Measurements from ENCODE around the gene COL9A3.

The COL9A3 gene

DNA sequence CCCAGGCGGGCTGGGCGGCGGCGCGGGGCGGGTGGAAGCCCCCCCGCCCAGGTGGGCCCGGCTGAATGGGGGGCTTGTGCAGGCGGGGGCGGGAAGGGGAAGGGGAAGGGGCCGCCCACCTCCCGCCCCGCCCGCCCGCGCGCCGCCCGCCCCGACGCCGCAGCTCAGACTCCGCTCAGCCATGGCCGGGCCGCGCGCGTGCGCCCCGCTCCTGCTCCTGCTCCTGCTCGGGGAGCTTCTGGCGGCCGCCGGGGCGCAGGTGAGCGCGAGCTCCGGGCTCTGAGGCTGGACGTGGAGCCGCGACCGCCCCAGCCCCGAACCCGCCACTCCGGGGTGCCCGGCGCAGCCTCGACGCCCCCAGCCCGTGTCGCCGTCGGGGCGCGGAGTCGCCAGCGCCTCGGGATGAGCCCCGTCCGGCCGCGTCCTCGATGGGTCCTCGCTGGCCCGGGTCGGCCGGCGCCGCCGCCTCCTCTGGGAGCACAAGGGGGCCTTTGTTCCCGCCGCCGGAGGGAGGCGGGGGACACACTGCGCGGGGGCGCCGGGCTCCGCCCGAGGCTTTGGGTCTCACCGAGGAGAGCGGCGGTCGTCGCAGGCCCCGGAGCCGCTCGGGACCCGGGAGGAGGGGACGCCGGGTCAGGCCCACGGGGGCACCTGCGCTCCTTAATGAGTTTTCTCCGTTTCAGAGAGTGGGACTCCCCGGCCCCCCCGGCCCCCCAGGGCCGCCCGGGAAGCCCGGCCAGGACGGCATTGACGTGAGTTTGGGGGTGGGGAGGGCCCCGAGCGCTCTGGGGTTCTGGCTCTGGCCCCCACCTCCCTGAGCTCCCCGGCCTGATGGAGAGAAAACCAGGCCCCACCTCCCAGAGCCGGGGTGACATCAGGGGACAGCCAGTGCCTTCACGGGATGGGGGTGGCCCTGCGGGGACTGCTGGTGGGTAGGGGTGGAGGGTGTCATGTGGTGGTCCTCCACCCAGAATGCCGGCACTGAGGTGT, at the start of gene COL9A3:
Gene COL9A3 (plus strand): TSS at position 167 of the 990 bp plus-strand sequence. CDS start 15 bp downstream, at position 182.
- peak in 46 of 56 donors; percentile 16 to 80 (median 57) for DNase-seq

DNA sequence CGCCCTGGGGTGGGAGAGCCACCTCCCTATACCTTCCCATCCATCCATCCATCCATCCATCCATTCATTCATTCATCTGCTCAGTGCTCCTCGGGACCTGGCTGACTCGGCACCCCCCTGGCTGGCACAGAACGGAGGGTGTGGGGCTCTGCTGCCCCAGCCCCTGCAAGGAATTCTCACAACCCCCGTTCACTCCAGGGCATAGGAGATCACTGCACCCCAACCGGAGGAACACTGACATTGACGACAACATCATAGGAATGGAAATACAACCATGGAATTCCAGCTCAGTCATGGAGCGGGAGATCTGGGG, 48.7 kb upstream of the COL9A3 start:
- DNase-seq: no peak

DNA sequence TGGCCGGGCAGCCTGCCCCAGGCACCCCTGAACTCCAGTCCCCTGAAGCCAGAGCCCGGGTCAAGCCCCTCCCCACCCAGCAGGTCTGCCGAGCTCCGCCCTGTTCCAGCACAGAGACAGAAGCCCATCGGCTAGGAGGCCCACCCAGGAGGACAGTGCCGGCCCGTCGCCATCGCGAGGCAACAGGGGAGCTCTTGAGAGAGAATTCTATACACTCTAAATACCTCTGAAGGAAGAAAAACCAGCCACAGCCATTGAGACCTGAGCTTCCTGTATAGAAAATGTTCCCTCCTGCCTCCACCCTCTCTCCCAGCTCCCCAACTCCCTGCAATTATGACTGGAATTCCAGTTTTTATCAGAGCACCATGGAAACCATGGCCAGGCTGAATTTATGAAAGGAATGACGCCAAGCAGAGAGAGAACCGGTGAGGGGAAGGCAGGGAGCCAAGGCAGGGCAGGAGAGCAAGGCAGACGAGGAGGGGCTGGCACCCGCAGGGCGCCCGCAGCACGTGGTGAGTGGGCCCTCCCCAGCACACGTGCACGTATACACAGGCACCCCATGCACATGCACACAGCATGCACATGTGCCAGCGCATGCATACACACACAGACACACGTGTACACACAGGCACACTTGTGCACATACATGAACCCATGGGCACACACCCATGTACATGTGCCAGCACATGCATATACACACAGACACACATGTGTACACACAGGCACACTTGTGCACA, 48.1 kb upstream of the COL9A3 start:
- peak in 13 of 56 donors; percentile 11 to 66 (median 37) for DNase-seq

DNA sequence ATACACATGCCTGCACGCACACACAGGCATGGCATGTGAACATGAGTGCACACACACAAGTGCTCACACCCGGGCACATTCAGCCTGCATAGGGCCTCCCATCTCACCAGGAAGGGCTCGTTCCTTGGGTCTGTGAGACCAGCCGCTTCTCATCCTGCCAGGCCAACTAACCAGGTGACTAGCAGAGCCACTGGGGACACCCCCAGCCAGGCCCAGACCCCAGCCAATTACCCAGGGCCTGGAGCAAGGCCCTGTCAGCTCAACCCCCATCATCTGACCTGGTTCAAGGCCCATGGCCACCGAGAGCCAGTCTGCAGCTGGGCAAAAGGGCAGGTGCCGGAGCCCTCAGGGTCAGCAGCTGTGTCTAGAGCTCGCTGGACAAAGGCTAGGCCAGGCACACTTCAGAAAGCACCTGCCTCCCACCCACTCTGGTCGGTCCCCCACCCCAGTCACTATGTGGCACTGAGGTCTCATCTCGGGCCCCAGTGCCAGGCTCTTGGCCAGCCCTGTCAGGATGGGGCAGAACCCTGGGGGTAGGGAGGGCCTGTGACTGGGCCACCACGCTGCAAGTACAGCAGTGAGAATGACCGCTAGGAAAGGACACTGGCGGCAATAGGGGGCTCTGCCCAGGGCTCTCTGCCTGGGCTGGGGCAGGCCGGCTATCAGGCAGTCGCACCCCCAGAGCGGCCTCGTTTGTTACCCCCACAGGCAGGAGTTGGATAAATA, 47.3 kb upstream of the COL9A3 start:
- no peak for DNase-seq

DNA sequence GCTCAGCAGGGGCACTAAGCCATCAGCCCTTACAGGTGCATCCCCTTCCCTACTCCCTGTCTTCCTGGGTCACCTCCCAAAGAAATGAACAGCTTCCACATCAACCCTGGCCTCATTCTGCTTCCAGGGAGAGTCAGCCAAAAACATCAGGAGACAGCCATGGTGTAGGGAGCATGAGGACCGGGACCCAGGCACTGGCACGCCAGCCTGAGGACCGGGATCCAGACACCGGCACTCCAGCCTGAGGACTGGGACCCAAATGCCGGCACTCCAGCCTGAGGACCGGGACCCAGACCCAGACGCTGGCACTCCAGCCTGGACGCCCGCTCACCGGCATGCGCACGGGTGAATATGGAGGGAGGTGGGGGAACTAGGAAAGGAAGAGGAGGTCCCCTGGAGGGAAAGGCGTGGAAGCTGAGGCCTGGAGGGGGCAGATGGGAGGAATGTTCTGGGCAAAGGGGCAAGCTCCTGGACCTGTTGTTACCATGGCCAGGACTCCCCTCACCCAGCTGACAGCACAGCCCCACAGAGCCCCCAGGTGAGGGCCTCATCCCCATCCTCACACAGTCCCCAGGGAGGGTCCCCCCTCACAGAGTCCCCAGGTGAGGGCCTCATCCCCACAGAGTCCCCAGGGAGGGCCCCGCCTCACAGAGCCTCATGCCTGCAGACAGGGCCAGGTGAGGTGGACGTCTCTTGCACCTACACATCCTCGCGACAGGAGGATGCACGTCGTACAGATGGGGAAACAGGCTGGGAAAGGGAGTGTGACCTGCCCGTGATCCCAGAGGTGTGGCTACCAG, 46.5 kb upstream of the COL9A3 start:
- no peak for DNase-seq

DNA sequence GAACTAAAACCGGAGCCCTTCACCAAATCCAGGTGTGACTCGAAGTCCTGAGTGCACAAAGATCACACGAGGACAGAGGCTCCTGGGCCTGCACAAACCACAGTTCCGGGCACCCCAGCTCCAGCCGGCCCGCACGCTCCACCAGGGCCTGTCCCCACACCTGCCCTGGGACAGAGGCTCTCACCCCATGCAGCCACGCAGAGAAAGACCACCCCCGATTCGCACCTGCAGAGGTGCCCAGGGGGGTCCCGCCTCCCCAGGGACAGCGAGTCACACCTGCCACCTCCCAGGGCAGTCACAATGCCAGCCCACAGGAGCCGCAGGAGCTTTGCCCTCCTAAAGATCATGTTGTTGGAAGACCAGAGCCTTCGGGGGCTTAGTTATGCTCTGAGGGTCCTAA, 45.9 kb upstream of the COL9A3 start:
- DNase-seq: no peak

DNA sequence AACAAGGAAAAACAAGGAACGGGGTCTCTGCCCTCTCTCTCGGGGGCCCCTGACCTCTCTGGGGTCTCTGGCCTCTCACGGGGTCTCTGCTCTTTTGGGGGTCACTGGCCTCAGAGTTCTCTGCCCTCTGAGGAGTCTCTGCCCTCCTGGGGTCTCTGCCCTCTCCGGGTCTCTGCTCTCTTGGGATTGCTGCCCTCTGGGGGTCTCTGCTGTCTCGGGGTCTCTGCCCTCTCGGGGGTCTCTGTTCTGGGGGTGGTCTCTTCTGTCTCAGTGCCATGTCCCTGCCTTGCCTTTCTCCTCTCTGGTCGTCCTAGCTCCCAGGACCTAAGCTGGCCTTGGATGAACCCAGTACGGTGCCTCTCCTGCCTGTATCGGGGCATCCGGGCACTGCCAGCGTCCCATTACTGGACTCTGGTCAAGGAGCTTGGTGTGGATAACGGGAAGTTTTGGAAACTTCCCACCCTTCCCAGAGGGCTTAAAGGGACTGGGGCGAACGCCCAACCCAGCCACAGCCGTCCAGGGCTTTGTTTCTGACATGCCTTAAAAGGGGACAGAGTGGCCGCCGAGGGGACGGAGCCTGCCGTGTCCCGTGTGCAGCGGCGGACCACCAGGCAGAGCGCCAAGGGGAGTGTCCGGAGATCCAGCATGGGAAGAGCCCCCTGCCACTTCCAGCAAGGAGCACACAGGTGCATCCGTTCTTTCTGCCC, 45.3 kb upstream of the COL9A3 start:
- no peak for DNase-seq

DNA sequence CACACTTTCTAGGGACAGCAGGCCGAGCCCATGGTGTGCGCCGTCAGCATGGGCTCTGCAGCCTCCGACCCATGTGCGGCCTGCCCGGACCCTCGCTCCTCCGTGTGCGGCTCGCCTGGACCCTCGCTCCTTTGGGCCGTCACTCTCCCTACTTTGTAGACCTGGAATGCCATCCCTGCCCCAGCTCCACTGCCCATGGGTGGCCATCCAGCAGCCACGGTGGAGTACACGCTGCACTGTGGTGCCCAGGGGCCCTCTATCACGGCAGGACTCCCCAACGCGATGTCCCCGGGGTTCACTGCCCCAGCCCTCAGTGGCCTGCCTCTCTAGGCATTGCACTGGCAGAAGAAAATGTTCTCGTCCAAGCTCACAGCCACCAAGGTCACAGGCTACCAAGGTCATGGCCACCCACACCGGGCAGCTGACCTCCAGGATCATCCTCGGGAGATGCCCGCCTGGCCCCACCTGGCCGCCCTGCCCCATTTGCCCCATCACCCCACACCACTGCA, 44.7 kb upstream of the COL9A3 start:
- DNase-seq: no peak

DNA sequence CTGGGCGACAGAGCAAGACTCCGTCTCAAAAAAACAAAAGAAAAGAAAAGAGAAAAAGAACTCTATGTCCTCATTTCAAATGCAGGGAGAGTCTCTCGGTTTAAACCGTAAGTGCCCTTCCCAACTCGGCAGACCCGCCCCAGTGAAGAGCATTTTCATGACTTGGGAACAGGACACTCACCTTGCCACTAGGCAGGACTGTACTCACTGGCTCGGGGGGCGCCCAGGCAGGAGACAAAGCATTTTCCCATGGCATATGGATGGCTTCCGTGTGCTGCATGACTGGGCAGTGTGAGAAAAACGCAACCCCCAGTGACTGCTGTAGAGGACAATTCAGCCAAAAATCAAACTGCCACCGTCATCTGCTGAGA, 44.2 kb upstream of the COL9A3 start:
- DNase-seq: no peak

DNA sequence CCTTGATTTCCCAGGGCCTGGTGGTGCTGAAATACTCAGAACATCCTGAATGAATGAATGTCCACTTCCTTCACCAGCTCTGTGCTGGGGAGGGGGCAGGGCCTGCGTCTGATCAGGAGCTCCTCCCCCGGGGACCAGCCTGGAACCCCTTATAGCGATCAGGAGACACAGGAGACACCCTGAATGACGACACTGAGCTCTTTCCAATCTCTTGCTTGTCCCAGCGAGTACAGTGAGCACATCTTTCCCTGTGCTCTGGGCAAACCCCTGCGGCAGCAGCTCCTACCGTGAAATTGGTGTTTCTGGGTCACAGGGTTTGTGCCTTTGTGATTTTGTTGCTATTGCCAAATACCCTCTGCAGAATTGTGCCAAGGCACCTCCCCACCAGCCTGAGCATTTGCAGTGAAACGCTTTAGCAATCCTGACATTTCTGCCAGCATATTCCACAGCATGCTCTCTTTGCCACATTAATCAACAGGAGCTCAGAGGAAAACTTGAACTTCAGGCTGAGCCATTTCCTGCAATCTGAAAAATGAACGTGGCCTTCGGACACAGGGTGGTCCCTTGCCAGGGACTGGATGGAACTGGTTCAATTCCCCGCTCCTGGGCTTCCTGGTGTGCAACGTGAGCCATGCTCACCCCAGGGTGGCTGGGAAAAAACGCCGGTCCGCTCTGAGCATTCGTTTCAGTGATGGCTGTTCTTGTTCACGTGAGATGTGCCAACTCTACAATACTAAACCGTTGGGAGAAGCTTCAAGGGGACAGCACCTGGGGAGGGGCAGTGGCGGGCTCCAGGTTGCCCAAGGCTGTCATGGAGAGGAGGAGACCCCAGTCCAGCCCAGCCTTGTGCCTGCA, 43.6 kb upstream of the COL9A3 start:
- DNase-seq: no peak

DNA sequence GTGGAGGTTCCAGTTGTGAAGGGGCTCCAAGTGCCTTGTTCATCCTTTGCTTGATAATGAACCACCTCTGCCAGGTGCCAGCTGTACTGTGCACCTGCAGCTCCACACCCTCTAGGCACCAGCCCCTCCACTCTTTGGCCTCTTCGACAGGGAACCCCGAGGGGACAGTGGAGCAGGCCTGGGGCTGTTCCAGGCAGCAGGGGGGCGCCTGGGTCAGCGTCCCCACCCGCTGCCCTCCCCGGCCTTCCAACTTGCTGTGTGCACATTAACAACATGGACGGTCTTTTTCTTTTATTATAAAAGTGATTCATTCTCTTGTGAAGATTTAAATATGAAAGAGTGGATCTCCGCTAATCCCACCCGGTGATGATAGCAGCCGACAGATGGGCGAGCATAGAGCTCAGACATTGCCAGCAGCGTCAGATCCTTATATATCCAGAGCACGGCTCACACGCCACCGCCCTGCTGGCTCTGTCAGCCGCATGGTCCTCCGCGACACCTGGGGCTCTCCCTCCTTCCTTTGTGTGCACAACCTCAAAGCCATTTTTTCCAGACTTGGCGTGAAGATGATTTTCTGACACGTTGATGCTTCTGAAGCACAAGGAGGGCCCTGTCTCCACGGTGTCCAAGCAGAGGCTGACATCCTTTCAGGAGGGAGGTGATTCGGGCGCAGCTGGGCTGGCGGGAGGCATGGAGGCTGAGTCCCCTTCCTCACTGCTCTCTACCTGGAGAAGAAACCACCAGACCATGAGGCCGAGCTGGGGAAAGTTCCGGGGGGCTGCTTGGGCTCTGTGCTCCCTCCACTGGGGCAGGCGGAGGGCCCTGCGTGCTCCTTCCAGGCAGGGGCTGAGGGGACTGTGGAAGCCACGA, 42.8 kb upstream of the COL9A3 start:
- no peak for DNase-seq

DNA sequence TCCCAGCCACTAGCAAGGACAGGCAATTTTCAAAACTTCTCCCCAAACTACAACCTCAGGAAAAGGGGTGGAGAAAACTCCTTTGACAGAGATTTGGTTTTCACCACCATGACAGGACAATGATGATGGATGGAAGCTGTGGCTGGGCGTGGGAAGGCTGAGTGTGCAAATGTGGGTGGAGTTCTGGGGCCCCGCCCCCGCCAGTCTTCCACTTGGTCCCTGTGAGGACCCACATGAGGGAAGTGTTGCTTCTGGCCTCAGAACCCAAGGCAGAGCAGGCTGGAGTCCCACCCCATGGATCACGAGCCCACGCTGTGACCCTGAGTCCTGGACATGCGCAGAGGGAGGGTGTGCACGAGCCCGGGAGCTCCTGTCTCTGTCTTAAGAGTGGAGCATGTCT, 42.1 kb upstream of the COL9A3 start:
- no peak for DNase-seq

DNA sequence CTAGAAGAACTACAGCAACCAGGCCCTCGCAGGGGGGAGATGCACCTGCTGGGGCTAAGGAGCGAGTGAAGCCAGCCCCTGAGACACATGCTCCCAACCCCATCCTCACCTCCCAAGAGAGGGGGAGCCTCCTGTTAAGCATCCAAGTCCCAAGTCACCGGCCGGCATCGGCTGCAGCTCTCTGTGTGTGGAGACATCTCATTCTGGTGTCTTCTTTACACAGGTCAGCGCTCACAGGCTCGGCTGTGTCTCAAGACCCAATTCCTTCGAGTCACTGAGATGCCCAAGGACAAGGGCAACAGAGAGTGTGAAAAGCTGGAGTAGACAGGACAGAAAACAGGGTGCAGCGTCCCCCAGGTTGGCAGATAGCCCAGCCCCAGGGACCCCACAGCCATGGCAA, 41.6 kb upstream of the COL9A3 start:
- no peak for DNase-seq

DNA sequence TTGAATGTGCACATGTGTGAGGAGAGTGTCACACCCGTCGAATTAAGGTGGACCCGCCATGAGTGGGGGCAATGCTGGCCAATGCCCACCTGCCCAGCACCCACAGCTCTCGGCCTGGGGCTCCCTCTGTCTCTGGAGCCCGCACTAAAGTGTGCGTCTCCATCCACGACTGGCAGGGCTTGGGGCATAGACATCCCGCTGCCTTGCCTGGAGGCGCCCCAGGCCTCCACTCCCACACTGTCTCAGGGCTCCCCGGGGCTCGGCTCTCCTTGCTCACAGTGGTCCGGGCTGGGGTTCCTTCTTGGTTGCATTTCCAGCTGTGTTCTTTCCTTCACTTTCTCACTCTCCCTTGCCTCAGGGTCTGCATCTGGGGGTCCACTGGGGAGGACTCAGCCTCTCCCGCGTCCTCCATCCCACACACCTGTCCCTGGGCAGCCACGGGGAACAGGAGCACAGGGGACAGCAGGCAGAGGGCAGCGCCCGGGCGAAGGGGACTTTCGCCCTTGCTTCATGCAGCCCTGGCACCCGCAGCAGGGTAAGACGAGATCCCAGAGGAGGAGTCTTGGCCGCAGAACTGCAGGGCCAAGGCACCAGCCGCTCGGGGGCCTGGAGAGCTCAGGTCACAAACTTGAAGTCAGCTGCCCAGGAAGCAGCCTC, 40.7 kb upstream of the COL9A3 start:
- DNase-seq: no peak

DNA sequence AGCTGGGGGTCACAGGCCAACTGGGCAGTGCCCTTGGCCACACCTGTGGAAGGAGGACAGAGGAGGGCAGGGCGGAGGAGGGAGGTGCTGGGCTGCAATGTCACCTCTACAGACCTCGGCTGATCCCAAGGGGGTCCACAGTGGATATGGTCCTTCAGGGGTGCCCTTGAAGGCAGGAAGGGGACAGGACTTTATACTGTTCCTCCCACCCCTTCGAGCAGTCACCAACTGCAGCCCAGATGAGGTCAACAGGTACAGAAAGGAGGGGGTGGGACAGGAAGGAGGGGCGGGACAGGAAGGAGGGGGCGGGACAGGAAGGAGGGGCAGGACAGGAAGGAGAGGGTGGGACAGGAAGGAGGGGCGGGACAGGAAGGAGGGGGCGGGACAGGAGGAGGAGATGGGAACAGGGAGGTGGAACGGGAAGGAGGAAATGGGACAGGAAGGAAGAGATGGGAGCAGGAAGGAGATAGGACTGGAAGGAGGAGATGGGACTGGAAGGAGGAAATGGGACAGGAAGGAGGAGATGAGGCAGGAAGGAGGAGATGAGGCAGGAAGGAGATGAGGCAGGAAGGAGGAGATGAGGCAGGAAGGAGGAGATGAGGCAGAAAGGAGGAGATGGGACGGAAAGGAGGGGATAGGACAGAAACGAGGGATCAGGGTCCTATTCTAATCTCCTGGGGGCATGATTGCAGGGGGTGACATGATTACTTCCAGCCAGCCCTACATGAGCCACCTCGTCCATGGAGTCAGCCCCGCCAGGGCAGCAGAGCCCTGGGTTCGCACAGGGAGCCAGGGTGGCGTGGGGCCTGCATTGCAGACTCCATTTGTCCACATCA, 39.9 kb upstream of the COL9A3 start:
- no peak for DNase-seq

DNA sequence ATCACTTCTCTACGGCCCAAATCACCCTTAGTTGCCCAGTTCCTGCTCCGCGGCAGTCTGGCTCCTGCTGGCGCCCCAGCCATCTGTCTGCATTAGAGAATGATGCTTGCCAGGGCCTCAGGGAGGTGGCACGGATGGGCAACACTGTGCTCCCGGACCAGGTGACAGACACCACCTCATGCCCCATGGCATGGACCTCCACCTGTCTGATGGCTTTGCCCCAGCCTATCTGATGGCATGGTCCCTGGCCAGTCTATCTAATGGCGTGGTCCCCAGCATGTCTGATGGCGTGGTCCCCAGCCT, 39.4 kb upstream of the COL9A3 start:
- no peak for DNase-seq

DNA sequence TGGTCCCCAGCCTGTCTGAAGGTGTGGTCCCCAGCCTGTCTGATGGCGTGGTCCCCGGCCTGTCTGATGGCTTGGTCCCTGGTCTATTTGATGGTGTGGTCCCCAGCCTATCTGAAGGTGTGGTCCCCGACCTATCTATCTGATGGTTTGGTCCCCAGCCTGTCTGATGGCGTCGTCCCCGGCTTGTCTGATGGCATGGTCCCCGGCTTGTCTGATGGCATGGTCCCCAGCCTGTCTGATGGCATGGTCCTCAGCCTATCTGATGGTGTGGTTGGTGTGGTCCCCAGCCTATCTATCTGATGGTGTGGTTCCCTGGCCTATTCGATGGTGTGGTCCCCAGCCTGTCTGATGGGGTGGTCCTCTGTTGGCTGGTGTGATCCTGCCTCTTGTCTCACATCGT, 38.8 kb upstream of the COL9A3 start:
- DNase-seq: no peak
